NCI-H82 treated with DMSO at 0.1 percent for 48 hours (cell line): ENCODE data around the gene ERI2.
"Not testable (repeated sequence)": the region's sequence is repeated elsewhere in the genome, so short reads cannot be mapped to it uniquely, and the experiment has no call there.

Experiments
- DNase-seq: peaks from one replicate; lab custom pipeline; 2025; ENCODE audit not compliant: unreplicated experiment; lab: John Stamatoyannopoulos, UW

Gene ERI2

GRCh38 chr16:20766294-20766693, 40.0 kb downstream of the ERI2 start:
- no peak for DNase-seq

- DNase-seq, result no peak
These were observed 40.5 kb downstream of the ERI2 start for GRCh38 chr16:20765732-20766131.

GRCh38 chr16:20764448-20764847, 41.8 kb downstream of the ERI2 start:
- DNase-seq, result not testable (repeated sequence)

- DNase-seq, result peak; percentile 39
These were observed 42.6 kb downstream of the ERI2 start, which contains the start of gene ACSM3 for GRCh38 chr16:20763461-20764232. TSS of gene ACSM3 (plus strand) at chr16:20764014. CDS start at chr16:20770035, 6,021 bp downstream.

- no peak for DNase-seq
These were observed 43.7 kb downstream of the ERI2 start for GRCh38 chr16:20762404-20763123.

- DNase-seq, result no peak
These were observed 45.1 kb downstream of the ERI2 start for GRCh38 chr16:20761175-20761574.

- DNase-seq, result no peak
These were observed 45.9 kb downstream of the ERI2 start for GRCh38 chr16:20760346-20760745.

- not testable (repeated sequence) for DNase-seq
These were observed 50.5 kb downstream of the ERI2 start for GRCh38 chr16:20755799-20756198.

GRCh38 chr16:20755238-20755637, 51.0 kb downstream of the ERI2 start:
- DNase-seq, result no peak

- no peak for DNase-seq
These were observed 52.5 kb downstream of the ERI2 start for GRCh38 chr16:20753727-20754126.

GRCh38 chr16:20750558-20750957, 55.7 kb downstream of the ERI2 start:
- no peak for DNase-seq

GRCh38 chr16:20749474-20749873, 56.8 kb downstream of the ERI2 start:
- DNase-seq, result no peak

- no peak for DNase-seq
These were observed 59.0 kb downstream of the ERI2 start for GRCh38 chr16:20747030-20747816.

GRCh38 chr16:20746461-20746860, 59.8 kb downstream of the ERI2 start:
- no peak for DNase-seq
